PC-3 (cell line): ENCODE results near the gene COX6A2.

Source experiments
- EZH2 ChIP-seq: fragments of 300-600 bp; sonication (generic); IDR thresholded peaks from one replicate; pipeline ENCODE4 v1.6.1; 2017; ENCODE audit warnings: antibody characterized with exemption, mild to moderate bottlenecking, low read length; ENCODE audit not compliant: unreplicated experiment
- EZH2phosphoT487 ChIP-seq: fragments of 300-600 bp; sonication (generic); IDR thresholded peaks from 2 replicates; pipeline ENCODE4 v1.6.1; 2018; ENCODE audit warnings: mild to moderate bottlenecking, antibody characterized with exemption, low read length, borderline replicate concordance
- TF ChIP-seq, protein P1 (sequence below): fragments of 300-600 bp; sonication (generic); conservative IDR thresholded peaks from 2 replicates; pipeline ENCODE4 v1.5.1; 2017; ENCODE audit warnings: antibody characterized with exemption, low read depth, mild to moderate bottlenecking, low read length

DNA sequence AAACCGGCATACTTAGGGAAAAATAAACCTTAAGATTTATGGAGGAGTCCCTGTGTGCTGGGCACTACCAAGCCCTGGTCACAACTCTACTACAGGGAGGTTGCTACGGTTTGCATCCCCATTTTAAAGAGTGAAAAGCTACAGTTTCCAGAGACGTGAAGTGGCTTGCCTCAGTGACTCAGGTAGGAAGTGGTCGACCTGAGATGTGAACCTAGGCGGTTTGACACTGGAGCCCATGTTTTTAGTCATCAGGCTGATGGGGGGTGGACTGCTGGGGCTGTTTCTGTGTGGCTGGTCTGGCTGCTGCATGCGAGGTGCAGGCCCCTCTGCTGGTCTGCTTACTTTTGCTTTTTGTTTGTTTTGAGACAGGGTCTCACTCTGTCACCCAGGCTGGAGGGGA, 6.6 kb downstream of the COX6A2 start:
- TF ChIP-seq, protein P1, sequence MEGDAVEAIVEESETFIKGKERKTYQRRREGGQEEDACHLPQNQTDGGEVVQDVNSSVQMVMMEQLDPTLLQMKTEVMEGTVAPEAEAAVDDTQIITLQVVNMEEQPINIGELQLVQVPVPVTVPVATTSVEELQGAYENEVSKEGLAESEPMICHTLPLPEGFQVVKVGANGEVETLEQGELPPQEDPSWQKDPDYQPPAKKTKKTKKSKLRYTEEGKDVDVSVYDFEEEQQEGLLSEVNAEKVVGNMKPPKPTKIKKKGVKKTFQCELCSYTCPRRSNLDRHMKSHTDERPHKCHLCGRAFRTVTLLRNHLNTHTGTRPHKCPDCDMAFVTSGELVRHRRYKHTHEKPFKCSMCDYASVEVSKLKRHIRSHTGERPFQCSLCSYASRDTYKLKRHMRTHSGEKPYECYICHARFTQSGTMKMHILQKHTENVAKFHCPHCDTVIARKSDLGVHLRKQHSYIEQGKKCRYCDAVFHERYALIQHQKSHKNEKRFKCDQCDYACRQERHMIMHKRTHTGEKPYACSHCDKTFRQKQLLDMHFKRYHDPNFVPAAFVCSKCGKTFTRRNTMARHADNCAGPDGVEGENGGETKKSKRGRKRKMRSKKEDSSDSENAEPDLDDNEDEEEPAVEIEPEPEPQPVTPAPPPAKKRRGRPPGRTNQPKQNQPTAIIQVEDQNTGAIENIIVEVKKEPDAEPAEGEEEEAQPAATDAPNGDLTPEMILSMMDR: no peak
- no peak for TF ChIP-seq EZH2
- no peak for TF ChIP-seq EZH2phosphoT487
